UCSD-AML1 (cell line): Measurements from ENCODE around the gene PEX11G.

Source experiments
- DNase-seq: peaks from one replicate; lab custom pipeline; 2025; ENCODE audit not compliant: unreplicated experiment; lab: John Stamatoyannopoulos, UW

The PEX11G gene

DNA sequence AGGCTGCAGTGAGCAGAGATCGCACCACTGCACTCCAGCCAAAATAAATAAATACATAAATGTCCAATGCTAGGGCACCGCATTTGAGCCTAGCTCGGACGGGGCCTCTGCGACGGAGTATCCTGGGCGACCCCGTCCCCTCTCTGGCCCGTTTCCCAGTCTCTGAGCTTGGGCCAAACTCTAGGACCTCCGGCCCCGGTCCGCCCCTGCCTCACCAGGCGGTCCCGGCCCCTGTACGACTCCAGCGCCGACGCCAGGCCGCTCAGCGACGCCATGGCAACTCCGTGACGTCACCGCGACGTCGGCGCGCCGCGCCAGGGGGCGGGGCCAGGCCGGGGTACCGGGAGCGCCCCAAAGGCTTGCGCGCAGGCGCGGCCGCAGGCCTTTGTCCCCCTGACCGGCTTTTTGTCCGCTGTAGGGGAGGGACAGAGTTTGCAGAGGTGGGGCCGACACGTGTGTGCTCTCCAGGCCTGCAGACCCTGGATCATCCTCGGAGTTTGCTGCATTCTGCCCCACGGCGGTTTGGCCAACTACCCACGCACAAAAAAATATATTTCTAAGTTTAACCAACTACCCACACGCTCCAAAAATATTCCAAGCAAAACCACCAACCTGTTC is at the start of gene PEX11G:
Gene PEX11G, minus strand, starts transcription at position 300 of the 618 bp plus-strand sequence. Its CDS starts 25 bp downstream, at position 275.
- peak; percentile 92 for DNase-seq

DNA sequence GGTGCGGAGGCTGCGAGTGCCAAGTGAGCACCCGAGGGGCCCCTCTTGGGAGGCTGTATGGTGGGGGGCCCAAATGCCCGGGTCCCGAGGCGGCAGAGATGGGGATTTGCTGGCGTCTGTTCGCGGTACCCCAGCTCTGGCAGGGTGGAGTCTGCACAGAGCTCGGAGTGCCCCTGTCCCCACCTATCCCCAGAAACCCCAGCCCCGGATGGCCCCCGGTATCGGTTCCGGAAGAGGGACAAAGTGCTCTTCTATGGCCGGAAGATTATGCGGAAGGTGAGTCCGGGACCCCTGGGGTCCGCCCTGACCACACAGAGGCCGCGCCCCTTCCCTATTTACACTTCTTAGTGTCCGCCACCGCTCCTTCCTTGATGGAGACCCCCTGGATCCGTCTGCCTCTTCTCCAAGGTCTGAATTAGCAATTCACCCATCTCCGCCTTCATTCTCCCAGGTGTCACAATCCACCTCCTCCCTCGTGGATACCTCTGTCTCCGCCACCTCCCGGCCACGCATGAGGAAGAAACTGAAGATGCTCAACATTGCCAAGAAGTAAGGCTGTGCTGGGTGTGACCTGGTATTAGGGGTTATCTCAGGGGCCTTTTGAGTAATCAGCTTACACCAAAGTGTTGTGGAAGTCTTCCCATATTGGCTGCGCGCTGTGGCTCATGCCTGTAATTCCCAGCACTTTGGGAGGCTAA is 47.3 kb upstream of the PEX11G start:
- no peak for DNase-seq

DNA sequence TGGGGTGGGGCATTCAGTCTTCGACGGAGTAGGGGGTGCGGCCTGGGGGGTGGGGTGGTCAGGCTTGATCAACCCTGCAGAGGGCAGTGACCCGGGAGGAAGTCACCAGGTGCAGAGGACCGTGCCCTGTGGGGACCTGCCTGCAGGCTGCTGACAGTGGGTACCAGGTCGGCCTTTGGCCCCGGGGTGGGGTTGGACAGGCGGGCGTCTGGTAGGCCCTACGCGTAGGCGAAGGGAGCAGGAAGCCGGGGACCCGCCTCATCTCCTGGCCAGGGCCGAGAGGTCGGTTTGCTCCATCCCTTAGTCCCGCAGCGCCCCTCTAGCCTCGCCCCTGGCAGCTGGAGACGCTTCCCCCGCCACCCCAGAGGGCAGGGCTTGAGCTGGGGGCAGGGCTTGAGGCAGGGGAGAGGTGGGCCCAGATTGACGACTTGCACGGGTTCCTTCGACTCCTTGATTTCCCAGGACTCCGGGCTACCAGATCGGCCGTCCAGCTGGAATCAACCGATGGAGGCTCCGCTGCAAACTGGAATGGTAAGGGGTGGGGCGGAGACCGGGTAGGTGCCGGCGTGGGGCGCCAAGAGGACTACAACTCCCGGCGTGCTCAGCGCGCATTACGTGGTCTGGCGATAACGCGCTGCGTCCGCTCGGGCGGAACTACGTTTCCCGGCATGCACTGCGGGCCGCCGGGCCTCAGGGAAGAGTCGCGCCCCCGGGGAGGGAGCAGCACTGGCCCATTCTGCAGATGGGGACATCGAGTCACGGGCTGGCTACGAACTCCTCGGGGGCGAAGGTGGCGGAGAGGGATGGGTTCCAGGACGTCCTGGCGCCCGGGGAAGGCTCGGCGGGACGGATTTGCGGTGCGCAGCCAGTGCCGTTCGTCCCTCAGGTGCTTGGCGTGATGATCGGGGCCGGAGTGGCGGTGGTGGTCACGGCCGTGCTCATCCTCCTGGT is 46.5 kb upstream of the PEX11G start, which contains the start of gene PNPLA6:
Gene PNPLA6, plus strand, starts transcription at position 671 of the 951 bp plus-strand sequence. Its CDS starts 72 bp downstream, at position 743.
- peak; percentile 92 for DNase-seq

DNA sequence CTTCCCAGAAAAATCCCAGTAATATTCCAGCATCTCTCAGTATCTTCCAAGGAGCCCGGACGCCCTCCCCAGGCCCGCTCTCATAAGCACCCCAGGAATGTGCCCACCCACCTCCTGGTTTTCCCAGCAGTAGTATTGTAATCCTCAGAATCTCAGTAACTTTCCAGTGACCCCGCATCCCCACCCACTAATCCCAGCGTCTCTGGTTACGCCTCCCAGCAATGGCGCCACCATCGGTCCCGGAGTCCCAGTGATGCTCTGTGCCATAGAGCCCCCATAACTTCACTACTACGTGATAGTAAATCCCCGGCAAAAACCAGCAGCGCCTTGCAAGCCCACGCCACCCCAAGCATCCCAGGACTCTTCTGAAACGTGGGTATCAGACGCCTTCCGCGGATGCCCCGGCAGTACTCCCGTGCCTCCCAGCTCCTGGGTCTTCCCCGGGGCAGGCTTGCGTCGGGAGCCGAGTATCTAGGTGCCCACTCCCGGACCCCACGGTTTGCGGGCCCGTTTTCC is 45.8 kb upstream of the PEX11G start:
- peak; percentile 45 for DNase-seq

DNA sequence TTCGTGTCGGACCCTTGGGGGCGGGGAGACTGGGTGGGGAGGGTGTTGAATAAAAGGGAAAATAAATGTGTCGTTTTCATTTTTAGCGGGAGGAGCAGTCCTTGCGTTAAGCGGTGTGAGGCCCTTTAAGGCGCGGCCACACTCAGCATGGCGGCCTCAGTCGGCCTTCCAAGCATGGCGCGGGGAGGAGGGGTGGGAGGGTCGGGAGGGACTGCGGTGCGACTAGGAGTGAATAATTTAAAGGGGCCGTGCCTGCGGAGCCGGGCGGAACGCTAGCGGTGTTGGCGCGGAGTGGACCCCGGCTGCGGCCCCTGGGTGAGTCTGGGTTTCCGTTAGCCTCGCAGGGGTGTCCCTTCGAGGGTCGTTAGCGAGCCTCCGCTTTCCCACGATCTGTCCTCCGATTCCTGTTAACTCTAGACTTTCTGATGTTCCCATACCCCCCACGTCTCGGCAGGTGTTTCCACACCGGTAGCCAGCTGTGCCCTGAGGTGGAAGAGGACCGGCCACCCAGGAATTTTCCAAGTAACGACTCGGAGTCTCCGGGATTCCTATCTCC is 45.2 kb upstream of the PEX11G start:
- peak; percentile 56 for DNase-seq

DNA sequence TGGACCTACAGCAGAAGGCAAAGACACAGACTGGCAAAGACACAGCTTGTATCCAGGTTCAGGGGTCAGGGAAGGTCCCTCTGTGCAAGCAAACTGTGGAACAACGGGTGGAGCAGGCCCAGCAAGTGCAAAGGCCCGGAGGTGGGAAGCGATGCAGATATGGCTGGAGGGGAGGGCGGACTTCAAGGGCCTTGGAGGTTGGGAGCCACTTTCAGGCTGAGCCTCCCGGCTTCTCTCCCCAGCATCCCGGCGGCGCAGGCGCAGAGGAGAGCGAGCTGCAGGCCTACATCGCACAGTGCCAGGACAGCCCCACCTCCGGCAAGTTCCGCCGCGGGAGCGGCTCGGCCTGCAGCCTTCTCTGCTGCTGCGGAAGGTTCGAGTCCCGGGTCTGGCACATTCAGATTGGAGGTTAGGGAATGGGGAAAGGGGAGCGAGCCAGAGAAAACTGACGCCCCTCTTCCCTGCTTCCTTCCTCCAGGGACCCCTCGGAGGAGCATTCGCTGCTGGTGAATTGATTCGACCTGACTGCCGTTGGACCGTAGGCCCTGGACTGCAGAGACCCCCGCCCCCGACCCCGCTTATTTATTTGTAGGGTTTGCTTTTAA is 44.5 kb upstream of the PEX11G start:
- no peak for DNase-seq

DNA sequence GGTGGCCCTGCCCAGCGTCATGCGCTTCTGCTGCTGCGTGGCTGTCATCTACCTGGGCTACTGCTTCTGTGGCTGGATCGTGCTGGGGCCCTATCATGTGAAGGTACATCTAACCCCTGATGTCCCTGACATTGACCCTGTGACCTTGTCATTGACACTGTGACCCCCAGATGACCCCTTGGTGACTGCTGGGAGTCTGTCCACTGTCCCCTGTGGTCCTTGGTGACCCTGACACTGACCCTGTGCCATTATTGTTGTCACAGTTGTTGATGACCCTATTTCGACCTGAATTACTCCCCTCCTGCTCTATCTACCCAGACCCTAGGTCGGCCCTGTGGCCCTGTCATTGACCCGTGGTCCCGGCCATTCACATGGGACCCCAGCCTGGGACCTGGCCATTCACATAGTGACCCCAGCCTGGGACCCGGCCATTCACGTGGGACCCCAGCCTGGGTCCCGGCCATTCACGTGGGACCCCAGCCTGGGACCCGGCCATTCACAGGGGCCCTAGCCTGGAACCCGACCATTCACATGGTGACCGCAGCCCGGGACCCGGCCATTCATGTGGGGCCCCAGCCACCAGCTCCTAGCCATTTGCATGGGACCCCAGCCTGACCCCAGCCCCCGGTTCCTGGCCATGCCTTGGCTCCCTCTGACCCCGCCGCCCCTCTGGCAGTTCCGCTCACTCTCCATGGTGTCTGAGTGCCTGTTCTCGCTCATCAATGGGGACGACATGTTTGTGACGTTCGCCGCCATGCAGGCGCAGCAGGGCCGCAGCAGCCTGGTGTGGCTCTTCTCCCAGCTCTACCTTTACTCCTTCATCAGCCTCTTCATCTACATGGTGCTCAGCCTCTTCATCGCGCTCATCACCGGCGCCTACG is 41.0 kb upstream of the PEX11G start:
- no peak for DNase-seq

DNA sequence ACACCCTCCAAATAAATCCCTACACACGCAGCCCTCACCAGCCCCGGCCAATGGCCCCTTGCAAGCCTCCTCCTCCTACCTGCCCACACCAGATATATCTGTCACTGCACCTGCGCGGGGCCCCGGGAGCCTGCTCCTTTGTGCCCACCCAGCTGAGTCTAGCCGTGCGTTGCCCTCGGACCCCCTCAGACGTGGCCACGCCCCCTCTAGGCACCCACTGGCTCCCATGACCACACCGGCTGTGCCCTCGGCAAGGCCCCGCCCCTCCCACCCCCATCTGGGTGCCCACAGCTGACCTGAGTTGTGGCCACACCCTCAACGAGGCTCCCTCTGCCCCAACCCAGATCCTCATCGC is 40.4 kb upstream of the PEX11G start:
- DNase-seq, result no peak

DNA sequence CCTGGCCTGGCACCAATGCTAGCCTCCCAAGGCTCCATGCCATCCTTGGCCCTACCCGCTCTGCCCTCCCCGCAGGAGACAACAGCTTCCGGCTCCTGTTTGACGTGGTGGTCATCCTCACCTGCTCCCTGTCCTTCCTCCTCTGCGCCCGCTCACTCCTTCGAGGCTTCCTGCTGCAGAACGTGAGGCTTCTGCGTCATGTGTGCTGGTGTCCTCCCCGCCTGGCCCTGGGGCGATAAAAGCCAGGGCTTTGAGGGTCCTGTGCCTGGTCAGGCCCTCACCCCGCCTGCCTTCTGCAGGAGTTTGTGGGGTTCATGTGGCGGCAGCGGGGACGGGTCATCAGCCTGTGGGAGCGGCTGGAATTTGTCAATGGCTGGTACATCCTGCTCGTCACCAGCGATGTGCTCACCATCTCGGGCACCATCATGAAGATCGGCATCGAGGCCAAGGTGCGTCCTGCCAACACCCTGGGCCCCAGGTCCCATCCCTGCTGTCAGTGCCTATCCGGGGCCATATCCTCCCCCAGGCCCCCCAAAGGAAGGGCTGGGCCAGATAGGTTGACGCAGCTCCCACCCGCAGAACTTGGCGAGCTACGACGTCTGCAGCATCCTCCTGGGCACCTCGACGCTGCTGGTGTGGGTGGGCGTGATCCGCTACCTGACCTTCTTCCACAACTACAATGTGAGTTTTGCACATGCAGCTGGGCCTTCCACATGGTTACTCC is 39.8 kb upstream of the PEX11G start:
- DNase-seq, result no peak

DNA sequence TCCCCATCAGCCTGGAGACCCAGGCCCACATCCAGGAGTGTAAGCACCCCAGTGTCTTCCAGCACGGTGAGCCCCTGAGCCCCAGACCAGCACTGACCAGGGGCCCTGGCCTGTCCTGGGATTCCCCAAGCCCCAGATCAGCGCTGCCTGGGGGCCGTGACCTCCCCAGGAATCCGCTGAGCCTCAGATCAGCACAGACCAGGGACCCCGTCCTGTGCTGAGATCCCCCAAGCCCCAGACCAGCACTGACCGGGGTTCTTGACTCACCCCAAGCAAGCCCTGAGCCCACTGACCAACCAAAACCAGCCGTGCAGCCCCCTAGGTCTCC is 39.3 kb upstream of the PEX11G start:
- DNase-seq, result no peak

DNA sequence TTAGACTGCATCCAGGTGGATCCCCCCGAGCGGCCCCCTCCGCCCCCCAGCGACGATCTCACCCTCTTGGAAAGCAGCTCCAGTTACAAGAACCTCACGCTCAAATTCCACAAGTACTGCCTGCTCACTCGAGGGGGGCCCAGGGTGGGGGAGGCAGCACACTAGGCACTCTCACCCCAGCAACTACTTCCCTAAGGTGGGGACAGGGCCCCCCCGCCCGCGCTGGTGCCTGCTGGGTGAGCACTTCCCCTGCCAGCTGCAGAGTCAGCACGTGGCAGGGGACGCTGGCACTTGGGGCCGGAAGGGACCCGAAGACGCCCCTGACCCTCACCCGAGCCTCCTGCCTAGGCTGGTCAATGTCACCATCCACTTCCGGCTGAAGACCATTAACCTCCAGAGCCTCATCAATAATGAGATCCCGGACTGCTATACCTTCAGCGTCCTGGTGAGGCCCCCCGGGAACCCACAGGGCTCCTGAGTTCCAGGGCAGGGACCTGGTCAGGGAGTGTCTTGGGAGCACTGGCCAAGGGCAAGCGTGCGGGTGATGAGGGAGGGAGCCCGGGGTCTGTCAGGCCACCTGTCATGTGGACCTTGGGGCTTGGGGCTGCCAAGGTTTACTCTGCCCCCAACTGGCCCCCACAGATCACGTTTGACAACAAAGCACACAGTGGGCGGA is 38.8 kb upstream of the PEX11G start:
- DNase-seq, result no peak

DNA sequence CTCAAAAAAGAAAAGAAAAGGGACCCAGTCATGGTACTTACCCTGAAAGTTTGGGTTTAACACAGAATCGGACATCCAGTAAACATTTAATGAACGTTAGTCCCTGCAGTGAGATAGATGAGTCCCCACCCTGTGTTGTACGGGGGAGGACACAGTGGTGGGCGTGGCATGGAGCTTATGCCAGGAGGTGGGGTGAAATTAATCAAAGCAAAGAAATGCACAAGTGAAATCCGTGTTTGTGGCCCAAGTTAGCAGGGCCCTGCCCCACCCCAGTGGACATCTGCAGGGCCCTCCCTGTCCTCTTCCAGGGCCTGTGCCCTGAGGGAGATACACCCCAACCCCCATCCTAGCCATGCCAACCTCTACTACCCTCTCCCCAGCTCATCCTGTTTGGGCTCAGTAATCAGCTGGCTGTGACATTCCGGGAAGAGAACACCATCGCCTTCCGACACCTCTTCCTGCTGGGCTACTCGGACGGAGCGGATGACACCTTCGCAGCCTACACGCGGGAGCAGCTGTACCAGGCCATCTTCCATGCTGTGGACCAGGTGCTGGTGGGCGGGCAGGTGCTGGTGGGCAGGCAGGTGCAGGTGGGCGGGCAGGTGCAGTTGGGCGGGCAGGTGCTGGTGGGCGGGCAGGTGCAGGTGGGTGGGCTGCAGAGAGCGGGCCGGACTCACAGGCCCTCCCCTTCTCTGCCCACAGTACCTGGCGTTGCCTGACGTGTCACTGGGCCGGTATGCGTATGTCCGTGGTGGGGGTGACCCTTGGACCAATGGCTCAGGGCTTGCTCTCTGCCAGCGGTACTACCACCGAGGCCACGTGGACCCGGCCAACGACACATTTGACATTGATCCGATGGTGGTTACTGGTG is 37.5 kb upstream of the PEX11G start:
- no peak for DNase-seq

DNA sequence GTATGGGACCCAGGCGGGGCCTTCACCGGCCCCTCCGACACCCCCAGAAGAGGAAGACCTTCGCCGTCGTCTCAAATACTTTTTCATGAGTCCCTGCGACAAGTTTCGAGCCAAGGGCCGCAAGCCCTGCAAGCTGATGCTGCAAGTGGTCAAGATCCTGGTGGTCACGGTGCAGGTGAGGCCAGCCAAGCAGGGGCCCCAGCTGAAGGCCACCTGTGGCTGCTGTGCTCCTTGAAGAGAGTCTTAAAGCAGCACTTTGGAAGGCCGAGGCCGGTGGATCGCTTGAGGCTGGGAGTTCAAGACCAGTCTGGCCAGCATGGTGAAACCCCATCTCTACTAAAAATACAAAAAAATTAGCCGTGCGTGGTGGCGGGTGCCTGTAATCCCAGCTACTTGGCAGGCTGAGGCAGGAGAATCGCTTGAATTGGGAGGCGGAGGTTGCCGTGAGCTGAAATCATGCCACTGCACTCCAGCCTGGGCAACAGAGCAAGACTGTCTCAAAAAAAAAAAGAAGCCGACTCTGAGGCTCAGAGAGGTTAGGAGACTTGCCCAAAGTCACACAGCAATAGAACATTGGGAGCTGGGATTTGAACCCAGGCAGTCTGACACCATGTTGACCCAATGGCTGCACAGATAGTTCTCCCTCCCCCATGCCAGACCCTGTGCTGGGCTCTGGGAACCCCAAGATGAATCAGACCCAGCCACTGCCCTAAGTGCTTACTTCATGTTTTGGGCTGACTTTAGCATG is 36.3 kb upstream of the PEX11G start:
- no peak for DNase-seq

DNA sequence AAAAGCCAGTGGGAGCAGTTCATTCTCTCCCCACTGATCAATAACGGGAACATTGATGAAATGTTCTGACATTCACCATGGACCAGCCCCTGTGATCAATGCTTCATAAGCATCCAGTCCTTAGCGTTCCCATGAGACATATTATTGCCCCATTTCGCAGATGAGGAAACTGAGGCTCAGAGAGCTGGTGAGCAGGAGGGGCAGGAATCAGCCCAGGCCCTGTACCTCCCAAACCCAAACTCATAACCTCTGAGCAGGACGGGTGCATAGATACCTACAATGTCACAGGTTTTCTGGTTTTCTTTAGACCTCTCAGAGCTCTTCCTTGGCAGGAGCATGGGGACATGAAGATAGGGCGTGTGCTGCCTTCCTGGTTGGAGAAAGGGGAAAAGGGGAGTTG is 35.7 kb upstream of the PEX11G start:
- DNase-seq, result no peak

DNA sequence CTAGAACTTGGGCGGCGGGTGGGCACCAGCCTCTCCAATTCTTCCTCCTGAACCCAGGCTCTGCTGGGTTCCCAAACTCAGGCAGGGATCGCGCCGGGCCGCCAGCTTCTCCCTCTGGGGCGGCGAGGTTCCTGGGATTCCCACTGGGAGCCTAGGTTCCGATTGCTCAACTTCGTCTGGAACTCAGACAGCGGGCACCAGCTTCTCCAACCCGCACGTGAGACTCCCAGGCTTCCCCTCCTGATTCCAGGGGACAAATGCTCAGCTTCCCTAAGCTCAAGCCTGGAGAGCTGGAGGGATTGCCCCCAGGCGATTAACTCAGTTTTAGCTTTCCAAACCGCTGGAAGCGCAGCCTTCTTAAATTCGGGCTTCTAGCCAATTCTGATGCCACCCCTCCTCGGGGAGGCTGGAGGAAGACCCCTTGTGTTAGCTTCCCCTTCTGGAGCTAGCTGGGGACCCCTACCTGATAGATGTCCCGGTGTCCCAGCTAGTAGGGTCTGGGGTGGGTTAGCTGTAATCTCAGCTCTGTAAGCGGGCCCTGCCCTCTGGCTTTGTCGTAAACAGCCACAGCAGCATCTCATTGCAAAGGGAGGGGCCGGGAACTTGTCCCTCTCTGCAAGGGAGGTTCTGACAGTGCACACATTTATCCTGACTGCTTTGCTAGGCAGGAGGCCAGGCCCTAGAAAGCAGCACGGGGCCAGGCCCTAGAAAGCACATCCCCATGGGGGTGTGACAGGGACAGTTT is 34.3 kb upstream of the PEX11G start:
- DNase-seq, result no peak
